ENCODE measurements around the gene CMAS. TPM values are rescaled to one million over a fixed set of nuclear protein-coding genes. Genes with fewer than 3 reads are reported as not detected.

Gene CMAS
- total and polyA plus RNA-seq, 2 donors (not counting 3 experiments of a cell fraction or from before 2014, with no cell fraction given), result 8.5 to 35.4 TPM

DNA sequence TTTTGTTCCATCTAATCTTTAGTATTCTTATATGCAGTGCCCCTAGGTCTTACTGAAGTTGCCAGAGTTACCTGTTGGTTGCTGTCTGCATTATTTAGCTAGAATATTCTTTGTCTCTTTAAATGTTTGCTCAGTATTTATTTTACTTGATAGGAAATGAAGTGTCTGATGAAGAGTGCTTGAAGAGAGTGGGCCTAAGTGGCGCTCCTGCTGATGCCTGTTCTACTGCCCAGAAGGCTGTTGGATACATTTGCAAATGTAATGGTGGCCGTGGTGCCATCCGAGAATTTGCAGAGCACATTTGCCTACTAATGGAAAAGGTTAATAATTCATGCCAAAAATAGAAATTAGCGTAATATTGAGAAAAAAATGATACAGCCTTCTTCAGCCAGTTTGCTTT, 18.9 kb downstream of the CMAS start:
- H3K9me3 ChIP-seq (replicated peaks; ENCODE audit: control insufficient read depth, insufficient read depth, low read length), result no peaks in the 10 kb centered on the region
- H3K9ac ChIP-seq (replicated peaks; ENCODE audit: extremely low read depth, insufficient read depth, low read length), result no peak overlapping the region
- H4K20me1 ChIP-seq (replicated peaks; ENCODE audit: control insufficient read depth, extremely low read depth, insufficient read depth, low read length), result no peaks in the 10 kb centered on the region
- TF ChIP-seq EZH2 (IDR thresholded peaks at IDR 0.05; ENCODE audit: borderline replicate concordance, low read depth, low read length, severe bottlenecking), result no peak
- TF ChIP-seq, protein P1, sequence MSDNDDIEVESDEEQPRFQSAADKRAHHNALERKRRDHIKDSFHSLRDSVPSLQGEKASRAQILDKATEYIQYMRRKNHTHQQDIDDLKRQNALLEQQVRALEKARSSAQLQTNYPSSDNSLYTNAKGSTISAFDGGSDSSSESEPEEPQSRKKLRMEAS (IDR thresholded peaks at IDR 0.05; ENCODE audit: insufficient read depth, insufficient read length), result no peak
- TF ChIP-seq FOS (IDR thresholded peaks at IDR 0.05; ENCODE audit: borderline replicate concordance, insufficient read depth, low read length), result no peak
- TF ChIP-seq POLR2A (IDR thresholded peaks at IDR 0.05; ENCODE audit: low read depth, low read length), result no peak
- peaks cover 0 to 12% of the 10 kb centered on the region in 2 experiments for H3K36me3 ChIP-seq (ENCODE audit: control insufficient read depth in 2 of 2, extremely low read depth in 1 of 2, insufficient read depth in 2 of 2, low read length in 2 of 2)
- no peak overlapping the region for H2AFZ ChIP-seq (ENCODE audit: low read depth, low read length)
- H3K27me3 ChIP-seq (ENCODE audit: control insufficient read depth in 2 of 2, insufficient read depth in 2 of 2, low read length in 2 of 2), result no peaks in the 10 kb centered on the region
- intact Hi-C loops (cut with micrococcal nuclease), result no loop called here
- FAIRE-seq (no peak), DNase-seq (ENCODE audit: low read depth, low spot score) (no peak)
- no peaks in the 10 kb centered on the region for H3K4me1 ChIP-seq (ENCODE audit: control insufficient read depth, extremely low read depth, insufficient read depth, low read length)
- H3K79me2 ChIP-seq (ENCODE audit: control insufficient read depth, insufficient read depth, low read length), result no peaks in the 10 kb centered on the region
- no peak overlapping the region for H3K4me2 ChIP-seq (ENCODE audit: insufficient read depth, low read length)
- H3K27ac ChIP-seq (ENCODE audit: insufficient read depth, low read depth, low read length), result no peak overlapping the region
- H3K4me3 ChIP-seq (replicated peaks in 1 of 3; ENCODE audit: insufficient read depth in 1 of 3, low read depth in 1 of 3, low read length in 3 of 3), result no peak overlapping the region
- no TSS peak for BruUV-seq (replicated peaks)
- ChIA-PET CTCF (interaction anchor here (0.6 to 1.5 kb wide), 3 partner anchors 367 to 395 kb away, joined by 3 to 5 read pairs (median 4); no protein-coding TSS in a partner anchor), POLR2A (no interaction called here)
- dilution Hi-C loops (cut with MboI; ENCODE audit: extremely low pct_ligation_motif_present, low sequenced_read_pairs), result no loop called here
- H3K9me1 ChIP-seq (replicated peaks; ENCODE audit: control insufficient read depth, extremely low read depth, insufficient read depth, low read length), result no peaks in the 10 kb centered on the region

DNA sequence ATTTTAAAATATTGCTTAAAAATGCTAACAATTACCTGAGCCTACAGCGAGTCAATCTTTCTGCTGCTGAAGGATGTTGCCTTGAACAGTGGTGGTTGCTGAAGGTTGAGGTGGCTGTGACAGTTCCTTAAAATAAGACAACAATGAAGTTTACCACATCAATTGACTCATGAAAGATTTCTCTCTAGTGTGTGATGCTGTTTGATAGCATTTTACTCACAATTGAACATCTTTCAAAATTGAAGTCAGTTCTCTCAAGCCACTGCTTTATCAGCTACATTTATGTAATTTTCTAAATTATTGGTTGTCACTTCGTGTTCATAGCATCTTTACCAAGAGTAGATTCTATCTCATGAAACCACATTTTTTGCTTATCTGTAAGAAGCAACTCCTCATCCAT, 20.3 kb downstream of the CMAS start:
- intact Hi-C loops (cut with micrococcal nuclease) (no loop called here), dilution Hi-C loops (cut with MboI; ENCODE audit: extremely low pct_ligation_motif_present, low sequenced_read_pairs) (no loop called here)
- Histone ChIP-seq H4K20me1 (replicated peaks; ENCODE audit: control insufficient read depth, extremely low read depth, insufficient read depth, low read length) (no peaks in the 10 kb centered on the region), H3K9ac (replicated peaks; ENCODE audit: extremely low read depth, insufficient read depth, low read length) (no peak overlapping the region), H3K27me3 (ENCODE audit: control insufficient read depth in 2 of 2, insufficient read depth in 2 of 2, low read length in 2 of 2) (no peaks in the 10 kb centered on the region), H3K27ac (ENCODE audit: insufficient read depth, low read depth, low read length) (no peak overlapping the region), H3K36me3 (ENCODE audit: control insufficient read depth in 2 of 2, extremely low read depth in 1 of 2, insufficient read depth in 2 of 2, low read length in 2 of 2) (peaks cover 0 to 12% of the 10 kb centered on the region in 2 experiments), H3K9me3 (replicated peaks; ENCODE audit: control insufficient read depth, insufficient read depth, low read length) (no peaks in the 10 kb centered on the region), H3K9me1 (replicated peaks; ENCODE audit: control insufficient read depth, extremely low read depth, insufficient read depth, low read length) (no peaks in the 10 kb centered on the region), H3K4me2 (ENCODE audit: insufficient read depth, low read length) (no peak overlapping the region), H3K4me3 (replicated peaks in 1 of 3; ENCODE audit: insufficient read depth in 1 of 3, low read depth in 1 of 3, low read length in 3 of 3) (no peak overlapping the region), H3K79me2 (ENCODE audit: control insufficient read depth, insufficient read depth, low read length) (no peaks in the 10 kb centered on the region), H2AFZ (ENCODE audit: low read depth, low read length) (no peak overlapping the region), H3K4me1 (ENCODE audit: control insufficient read depth, extremely low read depth, insufficient read depth, low read length) (no peaks in the 10 kb centered on the region)
- POLR2A ChIA-PET, result no interaction called here
- BruUV-seq (replicated peaks), result no TSS peak
- TF ChIP-seq EZH2 (IDR thresholded peaks at IDR 0.05; ENCODE audit: borderline replicate concordance, low read depth, low read length, severe bottlenecking), result no peak
- FAIRE-seq, result no peak
- CTCF ChIA-PET, result no interaction called here
- no peak for DNase-seq (ENCODE audit: low read depth, low spot score)

Data from endothelial cell of umbilical vein (primary cell).